GM18520 (cell line): ENCODE data around the gene ANKFN1.
A peak's percentile ranks its signal among the peaks of the same experiment; 100 is the strongest.
"Not testable (repeated sequence)": the region's sequence is repeated elsewhere in the genome, so short reads cannot be mapped to it uniquely, and the experiment has no call there.

Experiments
- ATAC-seq: cut with Tn5 transposase; IDR thresholded peaks from one replicate; pipeline ENCODE4 v1.9.1; 2021; ENCODE audit not compliant: unreplicated experiment

ANKFN1 gene

GRCh38 chr17:56322991-56323390, 169.7 kb downstream of the ANKFN1 start:
- ATAC-seq, result no peak

- no peak for ATAC-seq
Measured at GRCh38 chr17:56324676-56325075, 171.4 kb downstream of the ANKFN1 start.

- ATAC-seq, result no peak
Measured at GRCh38 chr17:56325313-56326000, 172.2 kb downstream of the ANKFN1 start.

GRCh38 chr17:56326001-56326359, 172.7 kb downstream of the ANKFN1 start:
- no peak for ATAC-seq

GRCh38 chr17:56347639-56348038, 194.4 kb downstream of the ANKFN1 start:
- ATAC-seq, result no peak

GRCh38 chr17:56350592-56350991, 197.3 kb downstream of the ANKFN1 start:
- ATAC-seq, result no peak

GRCh38 chr17:56351675-56352074, 198.4 kb downstream of the ANKFN1 start:
- no peak for ATAC-seq

- ATAC-seq, result no peak
Measured at GRCh38 chr17:56358651-56359050, 205.4 kb downstream of the ANKFN1 start.

GRCh38 chr17:56359518-56359917, 206.2 kb downstream of the ANKFN1 start:
- peak; percentile 39 for ATAC-seq

GRCh38 chr17:56367366-56367765, 214.1 kb downstream of the ANKFN1 start:
- ATAC-seq, result no peak

GRCh38 chr17:56373981-56374833, 220.9 kb downstream of the ANKFN1 start:
- no peak for ATAC-seq

GRCh38 chr17:56389356-56389755, 236.1 kb downstream of the ANKFN1 start:
- no peak for ATAC-seq

- ATAC-seq, result no peak
Measured at GRCh38 chr17:56392321-56392720, 239.0 kb downstream of the ANKFN1 start.

- no peak for ATAC-seq
Measured at GRCh38 chr17:56393156-56393555, 239.9 kb downstream of the ANKFN1 start.

- ATAC-seq, result no peak
Measured at GRCh38 chr17:56395787-56396186, 242.5 kb downstream of the ANKFN1 start.

GRCh38 chr17:56407086-56407485, 253.8 kb downstream of the ANKFN1 start:
- no peak for ATAC-seq

- not testable (repeated sequence) for ATAC-seq
Measured at GRCh38 chr17:56412356-56412755, 259.1 kb downstream of the ANKFN1 start.

- no peak for ATAC-seq
Measured at GRCh38 chr17:56416682-56417351, 263.5 kb downstream of the ANKFN1 start.

- ATAC-seq, result no peak
Measured at GRCh38 chr17:56424005-56424404, 270.7 kb downstream of the ANKFN1 start.

GRCh38 chr17:56424543-56425044, 271.3 kb downstream of the ANKFN1 start:
- ATAC-seq, result no peak

GRCh38 chr17:56425483-56425882, 272.2 kb downstream of the ANKFN1 start:
- no peak for ATAC-seq

- no peak for ATAC-seq
Measured at GRCh38 chr17:56426901-56427300, 273.6 kb downstream of the ANKFN1 start.
